Activated CD4-positive, CD25-positive, alpha-beta regulatory T cell treated with anti-CD3 and anti-CD28 coated beads, Interleukin-2, amount 50 U/mL, for 16 hours (primary cell): ENCODE data around the gene TIE1.

Source experiments
- DNase-seq: peaks from one replicate; pipeline ENCODE4 v3.0.0-alpha.2; 2020; ENCODE audit warnings: low read depth, low spot score

The TIE1 gene

GRCh38 chr1:43274125-43274803 lies 26.5 kb upstream of the TIE1 start:
- no peak for DNase-seq

- DNase-seq: no peak
Measured at GRCh38 chr1:43274804-43275180, 26.0 kb upstream of the TIE1 start.

- no peak for DNase-seq
Measured at GRCh38 chr1:43275826-43276620, 24.8 kb upstream of the TIE1 start.

- DNase-seq: no peak
Measured at GRCh38 chr1:43276673-43277072, 24.1 kb upstream of the TIE1 start.

GRCh38 chr1:43277116-43277876 lies 23.5 kb upstream of the TIE1 start:
- DNase-seq: no peak

- no peak for DNase-seq
Measured at GRCh38 chr1:43279161-43279560, 21.6 kb upstream of the TIE1 start.

GRCh38 chr1:43279666-43280065 lies 21.1 kb upstream of the TIE1 start:
- no peak for DNase-seq

GRCh38 chr1:43280692-43281091 lies 20.1 kb upstream of the TIE1 start:
- DNase-seq: no peak

GRCh38 chr1:43282220-43283195 lies 18.3 kb upstream of the TIE1 start:
- DNase-seq: no peak

GRCh38 chr1:43284065-43284464 lies 16.7 kb upstream of the TIE1 start:
- no peak for DNase-seq

- DNase-seq: no peak
Measured at GRCh38 chr1:43284546-43285110, 16.2 kb upstream of the TIE1 start.

- DNase-seq: no peak
Measured at GRCh38 chr1:43285269-43285990, 15.4 kb upstream of the TIE1 start, which contains the start of gene C1orf210. C1orf210 (minus strand) TSS chr1:43285581; CDS start chr1:43283270, 2,311 bp downstream.

- no peak for DNase-seq
Measured at GRCh38 chr1:43286115-43286514, 14.7 kb upstream of the TIE1 start.

- no peak for DNase-seq
Measured at GRCh38 chr1:43286533-43286932, 14.2 kb upstream of the TIE1 start.

- DNase-seq: no peak
Measured at GRCh38 chr1:43288058-43288784, 12.6 kb upstream of the TIE1 start.

- no peak for DNase-seq
Measured at GRCh38 chr1:43288785-43289706, 11.7 kb upstream of the TIE1 start.

GRCh38 chr1:43292216-43292615 lies 8.6 kb upstream of the TIE1 start:
- DNase-seq: no peak

GRCh38 chr1:43292679-43293078 lies 8.1 kb upstream of the TIE1 start:
- no peak for DNase-seq
